Fibroblast of skin of right quadriceps (primary cell): Measurements from ENCODE around the gene ZDHHC14.
"Not testable (repeated sequence)": the region's sequence is repeated elsewhere in the genome, so short reads cannot be mapped to it uniquely, and the experiment has no call there.

Experiments used
- DNase-seq: peaks from one replicate; pipeline ENCODE4 v3.0.0-alpha.2; 2013

ZDHHC14 gene

GRCh38 chr6:157380779-157381561 is at the start of gene ZDHHC14:
Gene ZDHHC14, plus strand, starts transcription at chr6:157381190.
- peak; percentile 81 for DNase-seq

GRCh38 chr6:157332813-157333212 is 48.2 kb upstream of the ZDHHC14 start:
- DNase-seq, result no peak

- no peak for DNase-seq
Measured at GRCh38 chr6:157333537-157333936, 47.5 kb upstream of the ZDHHC14 start.

GRCh38 chr6:157333956-157334355 is 47.0 kb upstream of the ZDHHC14 start:
- no peak for DNase-seq

- DNase-seq, result no peak
Measured at GRCh38 chr6:157335829-157336228, 45.2 kb upstream of the ZDHHC14 start.

- DNase-seq, result not testable (repeated sequence)
Measured at GRCh38 chr6:157337276-157337675, 43.7 kb upstream of the ZDHHC14 start.

GRCh38 chr6:157337751-157338150 is 43.2 kb upstream of the ZDHHC14 start:
- no peak for DNase-seq

GRCh38 chr6:157339432-157339831 is 41.6 kb upstream of the ZDHHC14 start:
- no peak for DNase-seq

- no peak for DNase-seq
Measured at GRCh38 chr6:157343732-157344131, 37.3 kb upstream of the ZDHHC14 start.

- DNase-seq, result peak; percentile 38
Measured at GRCh38 chr6:157346373-157346772, 34.6 kb upstream of the ZDHHC14 start.

GRCh38 chr6:157358287-157358686 is 22.7 kb upstream of the ZDHHC14 start:
- no peak for DNase-seq

- DNase-seq, result no peak
Measured at GRCh38 chr6:157361886-157362285, 19.1 kb upstream of the ZDHHC14 start.

- DNase-seq, result no peak
Measured at GRCh38 chr6:157364705-157365104, 16.3 kb upstream of the ZDHHC14 start.

- no peak for DNase-seq
Measured at GRCh38 chr6:157366648-157367047, 14.3 kb upstream of the ZDHHC14 start.

GRCh38 chr6:157368359-157369049 is 12.5 kb upstream of the ZDHHC14 start:
- no peak for DNase-seq

GRCh38 chr6:157370755-157371154 is 10.2 kb upstream of the ZDHHC14 start:
- DNase-seq, result no peak

- DNase-seq, result no peak
Measured at GRCh38 chr6:157372501-157373280, 8.3 kb upstream of the ZDHHC14 start.

- no peak for DNase-seq
Measured at GRCh38 chr6:157374889-157375443, 6.0 kb upstream of the ZDHHC14 start.

GRCh38 chr6:157376241-157376640 is 4.7 kb upstream of the ZDHHC14 start:
- no peak for DNase-seq

- DNase-seq, result peak; percentile 56
Measured at GRCh38 chr6:157376706-157377230, 4.2 kb upstream of the ZDHHC14 start.

- DNase-seq, result peak; percentile 90
Measured at GRCh38 chr6:157379656-157380457, 1.1 kb upstream of the ZDHHC14 start.

GRCh38 chr6:157380458-157380778 is 572 bp upstream of the ZDHHC14 start:
- DNase-seq, result no peak
